DND-41 (cell line): ENCODE results near the gene CHRNE.
A peak's percentile ranks its signal among the peaks of the same experiment; 100 is the strongest.

Experiments used
- ATAC-seq: fragments of 200-7000 bp; cut with Tn5 transposase; 3 replicates; pipeline ENCODE4 v1.9.1; 2021; ENCODE audit warnings: low read depth; ENCODE audit not compliant: insufficient read depth
- DNase-seq: peaks from one replicate; pipeline ENCODE4 v3.0.0-alpha.2; 2020
- H2AFZ ChIP-seq: 2 replicates; pipeline ENCODE4 v1.6.0; 2012; ENCODE audit warnings: low read depth, low read length
- H3K27ac ChIP-seq: 2 replicates; pipeline ENCODE4 v1.5.1; 2012; ENCODE audit warnings: low read length, inconsistent platforms
- H3K27me3 ChIP-seq: fragments of 200-600 bp; sonication (generic); 2 replicates; pipeline ENCODE4 v1.6.0; 2012; ENCODE audit warnings: low read length, mild to moderate bottlenecking, inconsistent platforms; ENCODE audit not compliant: insufficient read depth, poor library complexity
- H3K36me3 ChIP-seq: 2 replicates; pipeline ENCODE4 v1.5.1; 2012; ENCODE audit warnings: low read length, inconsistent platforms; ENCODE audit not compliant: insufficient read depth
- H3K4me1 ChIP-seq: 2 replicates; pipeline ENCODE4 v1.5.1; 2012; ENCODE audit warnings: mild to moderate bottlenecking, low read length; ENCODE audit not compliant: insufficient read depth
- H3K4me2 ChIP-seq: 2 replicates; pipeline ENCODE4 v1.6.0; 2012; ENCODE audit warnings: mild to moderate bottlenecking, moderate library complexity, low read length, inconsistent platforms; ENCODE audit not compliant: insufficient read depth
- H3K4me3 ChIP-seq, 2 experiments: fragments of 200-600 bp in 1 of 2; shearing (Covaris generic) in 1 of 2; 2 replicates each; pipeline ENCODE4 v1.5.1; 2012 to 2016; ENCODE audit warnings: inconsistent platforms in 2 of 2, low read length in 2 of 2, mild to moderate bottlenecking in 2 of 2, low read depth in 1 of 2, moderate library complexity in 1 of 2
- H3K79me2 ChIP-seq: 2 replicates; pipeline ENCODE4 v1.6.0; 2012; ENCODE audit warnings: low read length, inconsistent platforms; ENCODE audit not compliant: insufficient read depth
- H3K9ac ChIP-seq: 2 replicates; pipeline ENCODE4 v1.6.0; 2012; ENCODE audit warnings: low read depth, mild to moderate bottlenecking, inconsistent platforms, low read length, moderate library complexity
- H3K9me3 ChIP-seq: 2 replicates; pipeline ENCODE4 v1.5.1; 2012; ENCODE audit warnings: low read length, moderate library complexity, mild to moderate bottlenecking, inconsistent platforms; ENCODE audit not compliant: insufficient read depth, severe bottlenecking
- H4K20me1 ChIP-seq: 2 replicates; pipeline ENCODE4 v1.6.0; 2012; ENCODE audit warnings: low read length; ENCODE audit not compliant: insufficient read depth
- CTCF ChIP-seq: IDR thresholded peaks from 2 replicates; pipeline ENCODE4 v1.5.1; 2012; ENCODE audit warnings: borderline replicate concordance, low read length, moderate library complexity, mild to moderate bottlenecking; ENCODE audit not compliant: poor library complexity, severe bottlenecking; ENCODE audit errors: extremely low read depth
- EZH2 ChIP-seq: IDR thresholded peaks from 3 replicates; pipeline ENCODE4 v1.6.1; 2012; ENCODE audit warnings: borderline replicate concordance, low read depth, mild to moderate bottlenecking, moderate library complexity, low read length, inconsistent platforms; ENCODE audit not compliant: severe bottlenecking

CHRNE gene

GRCh38 chr17:4944554-4945175 lies 41.8 kb upstream of the CHRNE start:
- Histone ChIP-seq H3K79me2 (peaks cover 80% of the 10 kb centered on the region), H3K9ac (peak overlapping the region; percentile 82; the same call in 1 of the 2 replicates), H4K20me1 (peaks cover 60% of the 10 kb centered on the region), H3K4me1 (peaks cover 70% of the 10 kb centered on the region), H3K36me3 (peaks cover 70% of the 10 kb centered on the region), H3K4me3 (peak overlapping the region in 1 of 2 experiments; percentile 91; a peak in 1 of 4 replicates), H2AFZ (no peak overlapping the region), H3K27ac (peak overlapping the region; percentile 51), H3K27me3 (no peaks in the 10 kb centered on the region), H3K4me2 (peak overlapping the region; percentile 97), H3K9me3 (no peaks in the 10 kb centered on the region)
- ATAC-seq (no peak), DNase-seq (peak; percentile 44)
- TF ChIP-seq EZH2 (no peak), CTCF (no peak)

GRCh38 chr17:4944163-4944553 lies 41.3 kb upstream of the CHRNE start:
- peaks cover 85% of the 10 kb centered on the region for H3K79me2 ChIP-seq
- peak overlapping the region; percentile 82; the same call in 1 of the 2 replicates for H3K9ac ChIP-seq
- H3K36me3 ChIP-seq = peaks cover 70% of the 10 kb centered on the region
- ATAC-seq (peak; percentile 27), DNase-seq (peak; percentile 73)
- H3K9me3 ChIP-seq = no peaks in the 10 kb centered on the region
- TF ChIP-seq CTCF (no peak), EZH2 (no peak)
- H3K4me2 ChIP-seq = peak overlapping the region; percentile 97
- H3K27ac ChIP-seq = peak overlapping the region; percentile 51
- H3K27me3 ChIP-seq = no peaks in the 10 kb centered on the region
- peak overlapping the region in 1 of 2 experiments; percentile 26; a peak in 1 of 4 replicates for H3K4me3 ChIP-seq
- H3K4me1 ChIP-seq = peaks cover 70% of the 10 kb centered on the region
- H2AFZ ChIP-seq = no peak overlapping the region
- H4K20me1 ChIP-seq = peaks cover 60% of the 10 kb centered on the region

- peaks cover 78% of the 10 kb centered on the region for H3K4me1 ChIP-seq
- H3K36me3 ChIP-seq = peaks cover 77% of the 10 kb centered on the region
- no peak for ATAC-seq
- H3K27ac ChIP-seq = peak overlapping the region; percentile 21; the same call in 1 of the 2 replicates
- peak overlapping the region; percentile 82 for H3K9ac ChIP-seq
- TF ChIP-seq EZH2 = no peak
- no peak for TF ChIP-seq CTCF
- peaks cover 93% of the 10 kb centered on the region for H3K79me2 ChIP-seq
- peak overlapping the region; percentile 97 for H3K4me2 ChIP-seq
- H3K27me3 ChIP-seq = no peaks in the 10 kb centered on the region
- peaks cover 69% of the 10 kb centered on the region for H4K20me1 ChIP-seq
- H2AFZ ChIP-seq = no peak overlapping the region
- no peaks in the 10 kb centered on the region for H3K9me3 ChIP-seq
- peak overlapping the region in 1 of 2 experiments; percentile 77; a peak in 1 of 4 replicates for H3K4me3 ChIP-seq
- no peak for DNase-seq
Observed at GRCh38 chr17:4942760-4943508, 40.0 kb upstream of the CHRNE start.
